Measurements from ENCODE around the gene GKN1.

Gene GKN1

GRCh38 chr2:68961380-68961779 lies 13.1 kb upstream of the GKN1 start:
- DNase-seq (ENCODE audit: low read depth), result no peak

GRCh38 chr2:68964282-68964681 lies 10.2 kb upstream of the GKN1 start:
- DNase-seq (ENCODE audit: low read depth), result no peak

- no peak for DNase-seq (ENCODE audit: low read depth)
These were observed 6.2 kb upstream of the GKN1 start for GRCh38 chr2:68968221-68968620.

GRCh38 chr2:68969736-68970490 lies 4.5 kb upstream of the GKN1 start:
- no peak for DNase-seq (ENCODE audit: low read depth)

GRCh38 chr2:68970566-68971265 lies 3.7 kb upstream of the GKN1 start:
- DNase-seq (ENCODE audit: low read depth), result no peak

GRCh38 chr2:68971591-68972231 lies 2.7 kb upstream of the GKN1 start:
- DNase-seq (ENCODE audit: low read depth), result no peak

- DNase-seq (ENCODE audit: low read depth), result no peak
These were observed 670 bp downstream of the GKN1 start for GRCh38 chr2:68974946-68975665.

- no peak for DNase-seq (ENCODE audit: low read depth)
These were observed 1.4 kb downstream of the GKN1 start for GRCh38 chr2:68975844-68976243.

GRCh38 chr2:68977453-68977852 lies 3.0 kb downstream of the GKN1 start:
- no peak for DNase-seq (ENCODE audit: low read depth)

- no peak for DNase-seq (ENCODE audit: low read depth)
These were observed 3.7 kb downstream of the GKN1 start for GRCh38 chr2:68978098-68978497.

- DNase-seq (ENCODE audit: low read depth), result no peak
These were observed 6.5 kb downstream of the GKN1 start for GRCh38 chr2:68980956-68981355.

GRCh38 chr2:68987021-68987503 lies 12.6 kb downstream of the GKN1 start:
- DNase-seq (ENCODE audit: low read depth), result no peak

GRCh38 chr2:68989035-68989434 lies 14.6 kb downstream of the GKN1 start:
- DNase-seq (ENCODE audit: low read depth), result no peak

GRCh38 chr2:68992341-68992740 lies 17.9 kb downstream of the GKN1 start:
- no peak for DNase-seq (ENCODE audit: low read depth)

- no peak for DNase-seq (ENCODE audit: low read depth)
These were observed 18.5 kb downstream of the GKN1 start for GRCh38 chr2:68992933-68993332.

- no peak for DNase-seq (ENCODE audit: low read depth)
These were observed 19.2 kb downstream of the GKN1 start for GRCh38 chr2:68993660-68994059.

GRCh38 chr2:68994864-68995263 lies 20.4 kb downstream of the GKN1 start:
- no peak for DNase-seq (ENCODE audit: low read depth)

- DNase-seq (ENCODE audit: low read depth), result no peak
These were observed 21.5 kb downstream of the GKN1 start for GRCh38 chr2:68995916-68996315.

- DNase-seq (ENCODE audit: low read depth), result no peak
These were observed 23.0 kb downstream of the GKN1 start for GRCh38 chr2:68997401-68997800.

GRCh38 chr2:69001879-69002278 lies 27.4 kb downstream of the GKN1 start:
- no peak for DNase-seq (ENCODE audit: low read depth)

GRCh38 chr2:69003731-69004130 lies 29.3 kb downstream of the GKN1 start:
- DNase-seq (ENCODE audit: low read depth), result no peak

- DNase-seq (ENCODE audit: low read depth), result no peak
These were observed 32.7 kb downstream of the GKN1 start for GRCh38 chr2:69007169-69007568.

Measured in activated T-helper 1 cell treated with Interleukin-2 at 50 U/mL for 16 hours (primary cell).